K562 (cell line): ENCODE measurements around the gene SAMD4A. TPM values are rescaled to one million over a fixed set of nuclear protein-coding genes. Genes with fewer than 3 reads are reported as not detected.

Experiments
- ATAC-seq: fragments of 200-7000 bp; cut with Tn5 transposase; 3 replicates; pipeline ENCODE4 v1.9.1; 2020; ENCODE audit warnings: moderate library complexity
- BruUV-seq: library from RNA; stranded (reverse); fragments of 400-500 nt; replicated peaks from 2 replicates; lab custom pipeline; 2021; lab: Mats Ljungman, UMichigan
- CTCF ChIA-PET: fragments of 300-600 bp; formaldehyde crosslinking; extraction: SDS; loops from one replicate; lab custom pipeline; 2021; ENCODE audit warnings: low intra/inter-chr PET ratio; lab: Yijun Ruan, JAX
- POLR2A ChIA-PET: fragments of 300-600, 350-650 bp; sonication (Branson Sonifier 250); formaldehyde crosslinking; extraction: SDS; loops from one replicate; lab custom pipeline; 2021; ENCODE audit warnings: antibody characterized with exemption, inconsistent platforms; lab: Yijun Ruan, JAX
- DNase-seq, 4 experiments: peaks; one replicate each; pipeline versions ENCODE4 v3.0.0 to v3.0.0-alpha.2; 2011 to 2018; ENCODE audit warnings: low spot score in 3 of 4, mixed read lengths in 3 of 4; ENCODE audit errors: extremely low read depth in 1 of 4
- FAIRE-seq: peaks from 2 replicates; lab custom pipeline; 2011; peaks lifted over from hg19 to GRCh38; lab: Jason Lieb, UNC
- H2AFZ ChIP-seq: 2 replicates; pipeline ENCODE4 v1.6.0; 2011; ENCODE audit warnings: low read depth, low read length, control low read depth, inconsistent platforms
- H3K27ac ChIP-seq: fragments of 200-600 bp; 3 replicates; pipeline ENCODE4 v1.8.0; 2011; ENCODE audit warnings: low read depth, mild to moderate bottlenecking, control low read depth, inconsistent platforms, low read length, moderate library complexity, mixed read lengths; ENCODE audit errors: extremely low read depth
- H3K27me3 ChIP-seq, 2 experiments: fragments of 300-600 bp in 1 of 2; 2 replicates in 1 of 2; 3 replicates in 1 of 2; pipeline versions ENCODE4 v1.6.0 to v1.8.0; 2011; ENCODE audit warnings: inconsistent platforms in 2 of 2, low read length in 2 of 2, mild to moderate bottlenecking in 1 of 2, mixed read lengths in 1 of 2, moderate library complexity in 1 of 2; ENCODE audit not compliant: control insufficient read depth in 2 of 2, insufficient read depth in 2 of 2
- H3K36me3 ChIP-seq: fragments of 300-600 bp; 3 replicates; pipeline ENCODE4 v1.8.0; 2011; ENCODE audit warnings: mild to moderate bottlenecking, low read length, inconsistent platforms; ENCODE audit not compliant: control insufficient read depth, insufficient read depth
- H3K4me1 ChIP-seq, 2 experiments: fragments of 200-600 bp in 1 of 2; replicated peaks in 1 of 2; 2 replicates in 1 of 2; 3 replicates in 1 of 2; pipeline versions ENCODE4 v1.5.1 to v1.8.0; 2011; ENCODE audit warnings: inconsistent platforms in 2 of 2, low read length in 2 of 2, mild to moderate bottlenecking in 1 of 2, mixed read lengths in 1 of 2, moderate library complexity in 1 of 2; ENCODE audit not compliant: control insufficient read depth in 2 of 2, insufficient read depth in 2 of 2
- H3K4me2 ChIP-seq: 2 replicates; pipeline ENCODE4 v1.6.1; 2011; ENCODE audit warnings: low read length, control low read depth, inconsistent platforms, mixed read lengths; ENCODE audit not compliant: insufficient read depth
- H3K4me3 ChIP-seq: fragments of 200-600 bp; sonication (generic), shearing (Covaris generic); 2 replicates; pipeline ENCODE4 v1.5.1; 2016; ENCODE audit warnings: control low read depth, inconsistent platforms
- H3K79me2 ChIP-seq: fragments of 200-600 bp; 3 replicates; pipeline ENCODE4 v1.8.0; 2011; ENCODE audit warnings: low read length, inconsistent platforms; ENCODE audit not compliant: control insufficient read depth, insufficient read depth
- H3K9ac ChIP-seq, 2 experiments: 2 replicates each; pipeline versions ENCODE4 v1.6.0 to v1.6.1; 2011; ENCODE audit warnings: low read depth in 2 of 2, low read length in 2 of 2, control low read depth in 1 of 2, inconsistent platforms in 1 of 2, mild to moderate bottlenecking in 1 of 2, mixed read lengths in 1 of 2; ENCODE audit not compliant: insufficient read depth in 1 of 2
- H3K9me1 ChIP-seq: one replicate; pipeline ENCODE4 v1.6.0; 2011; ENCODE audit warnings: inconsistent platforms, mild to moderate bottlenecking, low read length, moderate library complexity; ENCODE audit not compliant: control insufficient read depth, insufficient read depth
- H3K9me3 ChIP-seq: replicated peaks from 2 replicates; pipeline ENCODE4 v1.5.1; 2011; ENCODE audit warnings: low read depth, low read length, inconsistent platforms; ENCODE audit not compliant: control insufficient read depth, insufficient read depth
- H4K20me1 ChIP-seq: replicated peaks from 2 replicates; pipeline ENCODE4 v1.6.1; 2011; ENCODE audit warnings: low read length, inconsistent platforms, mixed read lengths; ENCODE audit not compliant: control insufficient read depth, insufficient read depth
- BCLAF1 ChIP-seq, 2 experiments: fragments of 450-650 bp in 1 of 2; IDR thresholded peaks; 2 replicates each; pipeline ENCODE4 v1.6.1; 2011 to 2017; ENCODE audit warnings: low read depth in 2 of 2, antibody characterized with exemption in 1 of 2, borderline replicate concordance in 1 of 2, low read length in 1 of 2, mild to moderate bottlenecking in 1 of 2, mixed read lengths in 1 of 2; ENCODE audit not compliant: control insufficient read depth in 1 of 2
- HDAC1 ChIP-seq, 2 experiments: fragments of 450-650 bp; IDR thresholded peaks; 2 replicates each; pipeline ENCODE4 v1.6.1; 2016 to 2017; ENCODE audit warnings: inconsistent platforms in 1 of 2, mild to moderate bottlenecking in 1 of 2, moderate library complexity in 1 of 2
- POLR3A ChIP-seq: IDR thresholded peaks from 2 replicates; pipeline ENCODE4 v1.6.1; 2011; ENCODE audit warnings: borderline replicate concordance, mild to moderate bottlenecking, moderate library complexity; ENCODE audit not compliant: insufficient read length, insufficient read depth; ENCODE audit errors: extremely low read depth
- REST ChIP-seq, 2 experiments: fragments of 450-650 bp; formaldehyde crosslinking in 1 of 2; IDR thresholded peaks; 2 replicates each; pipeline versions ENCODE4 v1.4.0 to v1.6.1; 2014 to 2020; ENCODE audit warnings: mild to moderate bottlenecking in 2 of 2, borderline replicate concordance in 1 of 2, low read depth in 1 of 2
- ZFP36 ChIP-seq: fragments of 150-350 bp; IDR thresholded peaks from 2 replicates; pipeline ENCODE4 v1.6.1; 2018; ENCODE audit warnings: low read length, low read depth; ENCODE audit not compliant: partially characterized antibody
- ZKSCAN1 ChIP-seq: fragments of 150-350 bp; IDR thresholded peaks from 2 replicates; pipeline ENCODE4 v1.6.1; 2016; ENCODE audit warnings: low read depth, low read length
- ZNF174 ChIP-seq: fragments of 250-450 bp; sonication (Bioruptor Pico); IDR thresholded peaks from 2 replicates; pipeline ENCODE4 v1.4.0; 2020; ENCODE audit warnings: mild to moderate bottlenecking
- WGBS: fragments of 100-300 bp; shearing (Covaris generic); methylation state at CpG from one replicate; pipeline ENCODE4 v1.1.6; 2016; ENCODE audit warnings: low coverage, mixed read lengths; ENCODE audit not compliant: insufficient coverage; ENCODE audit errors: missing lambda C conversion rate; 5-methylcytosine and 5-hydroxymethylcytosine counted together
- in situ Hi-C: fragments of 300-500 bp; cut with MboI; formaldehyde crosslinking; loops from 4 replicates; pipeline ENCODE4 v1.15.0; 2018; ENCODE audit warnings: inconsistent platforms, mixed read lengths
- intact Hi-C: fragments of 100-400 bp; cut with micrococcal nuclease; formaldehyde crosslinking; loops from 2 replicates; pipeline ENCODE4 v1.14.2; 2022
- polyA plus RNA-seq, 8 experiments: library from polyadenylated mRNA; depleted of rRNA in 4 of 8; stranded (reverse) in 5 of 8; unstranded in 3 of 8; fragments of >200 nt; fragmentation: Nextera tagmentation in 2 of 8; fragmentation: Illumina TruSeq in 1 of 8; extraction: Ambion mirVana in 2 of 8; extraction: Trizol in 1 of 8; gene quantifications; 2 replicates each; pipeline versions ENCODE4 v1.2.1 to v1.2.3, GENCODE V29; 2011 to 2014; ENCODE audit warnings: inconsistent platforms in 1 of 8, missing spikeins in 1 of 8
- total RNA-seq, 7 experiments: library from RNA; depleted of rRNA in 6 of 7; stranded (reverse); fragments of >200 nt in 6 of 7; fragmentation: Illumina TruSeq in 2 of 7; extraction: Trizol in 2 of 7; gene quantifications; 2 replicates each; pipeline versions ENCODE4 v1.2.1 to v1.2.3, GENCODE V29; 2011 to 2021; ENCODE audit warnings: low replicate concordance in 1 of 7

SAMD4A gene
- total and polyA plus RNA-seq, 9 of the 15 experiments (the other 6 are each of a cell fraction or from before 2014, with no cell fraction given): 0.66 to 6.8 (median 3.3) TPM

GRCh38 chr14:54674046-54674741 lies 107.3 kb downstream of the SAMD4A start:
- DNase-seq (no peak), ATAC-seq (no peak)
- in situ Hi-C loops: no loop called here
- H3K4me3 ChIP-seq: no peak overlapping the region
- H3K36me3 ChIP-seq: no peaks in the 10 kb centered on the region
- H3K9me1 ChIP-seq: no peaks in the 10 kb centered on the region
- H3K27ac ChIP-seq: 0 out of 3 replicates have a peak overlapping the region, but pooled peaks have one; percentile 22
- H3K27me3 ChIP-seq: no peaks in the 10 kb centered on the region
- no peaks in the 10 kb centered on the region; the same call in 2 of the 3 replicates for H3K79me2 ChIP-seq
- ChIA-PET POLR2A (interaction anchor here (1.0 kb wide), 1 partner anchor 7 kb away, joined by 3 read pairs; no protein-coding TSS in a partner anchor), CTCF (no interaction called here)
- no peak overlapping the region for H3K4me2 ChIP-seq
- no peak for TF ChIP-seq ZKSCAN1
- TF ChIP-seq BCLAF1 (IDR thresholded peaks at IDR 0.05; ENCODE audit: borderline replicate concordance in 1 of 2, control insufficient read depth in 1 of 2, low read depth in 2 of 2, low read length in 1 of 2): no peak
- no peak for TF ChIP-seq ZFP36
- TF ChIP-seq HDAC1 (IDR thresholded peaks at IDR 0.05): no peak
- no peak for TF ChIP-seq ZNF174 (CRISPR knock-in tag)
- TF ChIP-seq REST (IDR thresholded peaks at IDR 0.05; ENCODE audit: borderline replicate concordance): no peak
- TF ChIP-seq REST (CRISPR knock-in tag; IDR thresholded peaks at IDR 0.05; ENCODE audit: low read depth): no peak
- TF ChIP-seq POLR3A: no peak
- TF ChIP-seq, all 486 proteins: peak for 0
- intact Hi-C loops: no loop called here
- 45% methylated on average over 3 of the region's 3 CpGs for WGBS
- Histone ChIP-seq H3K4me1 (peaks cover 0 to 22% of the 10 kb centered on the region in 2 experiments; a peak in 4 of 5 replicates), H3K9ac (no peak overlapping the region), H3K9me3 (no peaks in the 10 kb centered on the region), H4K20me1 (no peaks in the 10 kb centered on the region), H2AFZ (0 out of 2 replicates have a peak overlapping the region, but pooled peaks have one; percentile 44)
- no TSS peak for BruUV-seq
- no peak for FAIRE-seq
